T-cell (primary cell): ENCODE data around the gene APCDD1L. TPM values are rescaled to one million over a fixed set of nuclear protein-coding genes. Genes with fewer than 3 reads are reported as not detected.

Experiments used
- ATAC-seq, 4 experiments: fragments of 200-7000 bp in 3 of 4; fragments of 150-1000 bp in 1 of 4; cut with Tn5 transposase; replicated peaks in 1 of 4; 1 replicate in 3 of 4; 2 replicates in 1 of 4; pipeline ENCODE4 v1.10.0; 2021; ENCODE audit warnings: moderate library complexity in 3 of 4, mild to moderate bottlenecking in 2 of 4, moderate number of reproducible peaks in 1 of 4
- CTCF ChIA-PET, 2 donors: fragments of 300-600 bp; sonication (Branson Sonifier 250); formaldehyde crosslinking; loops; one replicate each; lab custom pipeline; 2022; ENCODE audit warnings: antibody characterized with exemption in 2 of 2; lab: Charles Lee
- POLR2A ChIA-PET, 2 donors: fragments of 300-600 bp; sonication (Branson Sonifier 250); formaldehyde crosslinking; loops; one replicate each; lab custom pipeline; 2022; ENCODE audit warnings: antibody characterized with exemption in 2 of 2; lab: Charles Lee
- DNase-seq, 35 experiments: peaks; one replicate each; pipeline versions ENCODE4 v3.0.0 to v3.0.0-alpha.2; 2013 to 2023
- H3K27ac ChIP-seq: one replicate; pipeline ENCODE4 v1.5.1; 2013; ENCODE audit warnings: low read length
- H3K27me3 ChIP-seq, 2 experiments: replicated peaks in 1 of 2; 1 replicate in 1 of 2; 2 replicates in 1 of 2; pipeline versions ENCODE4 v1.6.1 to v1.7.0; 2013; ENCODE audit warnings: low read length in 1 of 2, mixed read lengths in 1 of 2; ENCODE audit not compliant: control insufficient read depth in 2 of 2, insufficient read depth in 2 of 2; ENCODE audit errors: extremely low read depth in 1 of 2
- H3K36me3 ChIP-seq, 2 donors: 1 replicate in 1 of 2; 2 replicates in 1 of 2; pipeline versions ENCODE4 v1.6.1 to v1.7.0; 2013; ENCODE audit warnings: low read length in 1 of 2; ENCODE audit not compliant: control insufficient read depth in 2 of 2, insufficient read depth in 1 of 2; ENCODE audit errors: extremely low read depth in 1 of 2
- H3K4me1 ChIP-seq, 2 experiments: 1 replicate in 1 of 2; 2 replicates in 1 of 2; pipeline versions ENCODE4 v1.6.1 to v1.7.0; 2013; ENCODE audit warnings: low read length in 2 of 2, mixed read lengths in 1 of 2; ENCODE audit not compliant: insufficient read depth in 2 of 2, control insufficient read depth in 1 of 2; ENCODE audit errors: extremely low read depth in 1 of 2
- H3K4me3 ChIP-seq, 2 donors: 1 replicate in 1 of 2; 2 replicates in 1 of 2; pipeline versions ENCODE4 v1.5.1 to v1.7.0; 2013; ENCODE audit warnings: mild to moderate bottlenecking in 2 of 2, low read length in 1 of 2, moderate library complexity in 1 of 2; ENCODE audit not compliant: control insufficient read depth in 1 of 2; ENCODE audit errors: extremely low read depth in 1 of 2
- H3K9me3 ChIP-seq: 2 replicates; pipeline ENCODE4 v1.7.0; 2013
- H3K27ac Mint-ChIP-seq, 2 donors: one replicate each; pipeline ENCODE4 v1.8.0; 2020 to 2021; ENCODE audit warnings: mild to moderate bottlenecking in 2 of 2, mixed read lengths in 2 of 2
- H3K27me3 Mint-ChIP-seq, 2 donors: one replicate each; pipeline ENCODE4 v1.8.0; 2021 to 2022; ENCODE audit warnings: mixed read lengths in 2 of 2
- H3K36me3 Mint-ChIP-seq: one replicate; pipeline ENCODE4 v1.8.0; 2021; ENCODE audit warnings: mixed read lengths
- H3K4me1 Mint-ChIP-seq, 3 donors: one replicate each; pipeline ENCODE4 v1.8.0; 2020 to 2022; ENCODE audit warnings: mixed read lengths in 3 of 3, mild to moderate bottlenecking in 1 of 3
- H3K4me3 Mint-ChIP-seq, 3 donors: one replicate each; pipeline ENCODE4 v1.8.0; 2020 to 2022; ENCODE audit warnings: mild to moderate bottlenecking in 3 of 3, mixed read lengths in 3 of 3, moderate library complexity in 3 of 3
- H3K9me3 Mint-ChIP-seq, 3 donors: one replicate each; pipeline ENCODE4 v1.8.0; 2020 to 2022; ENCODE audit warnings: mixed read lengths in 3 of 3
- WGBS: methylation state at CpG from one replicate; pipeline ENCODE4 v1.1.5; 2013; ENCODE audit warnings: missing lambda C conversion rate; ENCODE audit not compliant: insufficient coverage; 5-methylcytosine and 5-hydroxymethylcytosine counted together
- total RNA-seq, 35 experiments: library from RNA in 6 of 35; stranded (reverse) in 6 of 35; fragments of 120-200 nt in 1 of 35; gene quantifications; one replicate each; pipeline versions ENCODE4 v1.2.1 to v1.2.4 and lab custom pipeline; 2013 to 2026

Gene APCDD1L
- total RNA-seq, 5 donors from 2014 or later (not counting 1 experiment from before 2014, with no cell fraction given) = not detected

DNA sequence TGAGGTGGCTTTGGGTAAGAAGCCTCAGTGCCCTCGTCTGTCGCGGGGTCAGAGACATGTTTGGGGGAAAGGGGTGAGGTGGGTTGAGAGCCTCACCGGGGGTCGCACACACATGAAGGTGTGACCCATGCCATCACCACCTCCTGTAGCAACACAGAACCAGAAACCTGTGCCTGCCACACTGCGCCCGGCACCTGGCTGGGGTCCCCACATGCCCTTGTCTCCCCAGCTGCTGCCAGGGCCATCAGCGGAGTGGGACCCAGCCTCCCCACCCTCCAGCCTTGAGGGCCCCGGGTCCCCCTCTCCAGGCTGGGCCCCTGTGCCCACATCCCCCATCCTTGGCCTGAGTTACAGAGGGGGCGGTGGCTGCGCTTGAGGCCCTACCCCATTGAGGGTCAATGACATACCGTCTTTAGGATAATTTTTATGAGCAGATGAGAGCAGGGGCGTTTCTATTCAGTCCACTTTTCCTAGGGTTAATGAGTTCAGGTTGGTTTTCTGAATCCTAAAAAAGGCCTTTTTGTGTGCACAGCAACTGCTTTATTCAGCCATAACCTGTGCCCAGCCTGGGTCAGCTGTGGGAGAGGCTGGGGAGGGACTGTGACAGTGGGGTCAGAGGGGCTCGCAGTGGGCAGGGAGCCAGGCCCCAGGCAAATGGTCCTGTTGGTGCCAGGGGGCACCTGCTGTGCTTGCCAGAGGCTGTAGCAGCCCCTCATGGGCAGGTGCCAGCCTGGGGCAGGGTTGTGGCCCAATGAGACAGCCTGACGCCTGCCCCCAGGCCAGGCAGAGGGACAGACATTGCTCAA lies 19.4 kb downstream of the APCDD1L start:
- Mint-ChIP-seq H3K36me3 (no peaks in the 10 kb centered on the region), H3K4me3 (no peak overlapping the region), H3K27ac (no peak overlapping the region), H3K27me3 (peaks cover 0 to 2% of the 10 kb centered on the region in 2 donors), H3K9me3 (no peaks in the 10 kb centered on the region), H3K4me1 (no peaks in the 10 kb centered on the region)
- ATAC-seq (no peak), DNase-seq (no peak)
- H3K9me3 ChIP-seq = no peaks in the 10 kb centered on the region
- H3K27ac ChIP-seq = no peak overlapping the region
- no peaks in the 10 kb centered on the region for H3K36me3 ChIP-seq
- peaks cover 0 to 15% of the 10 kb centered on the region in 2 experiments for H3K27me3 ChIP-seq
- ChIA-PET CTCF (no interaction called here), POLR2A (no interaction called here)
- H3K4me3 ChIP-seq = no peak overlapping the region
- 100% methylated on average over 5 of the region's 15 CpGs for WGBS
- H3K4me1 ChIP-seq = no peaks in the 10 kb centered on the region

DNA sequence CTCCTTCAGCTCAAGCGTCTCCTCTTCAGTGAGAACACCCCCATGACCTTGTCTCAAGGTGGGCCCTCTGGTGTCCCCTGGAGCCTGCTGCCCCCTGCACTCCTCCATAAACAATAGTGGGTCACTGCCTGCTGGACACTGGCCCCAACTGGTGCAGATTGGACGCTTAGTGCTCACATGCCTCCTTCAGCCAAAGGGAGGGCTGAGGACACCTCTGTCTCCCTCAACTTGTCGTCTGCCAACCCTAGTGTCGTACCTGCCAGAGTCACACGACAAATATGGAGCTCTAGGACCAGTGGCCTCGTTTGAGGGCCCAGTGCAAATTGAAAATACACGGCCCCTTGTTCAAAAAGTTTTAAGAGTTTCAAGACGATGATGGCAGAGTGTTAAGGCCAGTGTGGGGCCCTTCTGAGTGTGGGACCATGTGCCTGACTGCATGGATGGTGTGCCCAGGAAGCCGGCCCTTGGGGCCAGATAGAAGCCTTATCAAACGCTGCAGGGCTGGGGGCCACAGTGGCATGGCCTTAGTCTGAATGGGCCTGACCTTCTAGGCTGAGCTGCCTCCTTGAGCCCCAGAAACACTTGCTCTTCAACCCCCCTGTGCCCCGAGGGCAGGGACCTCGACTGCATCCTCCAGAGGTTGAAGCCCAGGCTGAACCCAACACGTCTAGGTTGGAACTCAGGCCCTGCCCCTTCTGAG lies 20.1 kb downstream of the APCDD1L start:
- peaks cover 0 to 2% of the 10 kb centered on the region in 2 donors for H3K27me3 Mint-ChIP-seq
- Histone ChIP-seq H3K9me3 (no peaks in the 10 kb centered on the region), H3K36me3 (no peaks in the 10 kb centered on the region), H3K4me1 (no peaks in the 10 kb centered on the region), H3K27me3 (peaks cover 0 to 15% of the 10 kb centered on the region in 2 experiments), H3K27ac (no peak overlapping the region), H3K4me3 (no peak overlapping the region)
- no peaks in the 10 kb centered on the region for H3K4me1 Mint-ChIP-seq
- 74% methylated on average over 10 of the region's 13 CpGs for WGBS
- no peaks in the 10 kb centered on the region for H3K36me3 Mint-ChIP-seq
- POLR2A ChIA-PET = no interaction called here
- no peak overlapping the region for H3K4me3 Mint-ChIP-seq
- ATAC-seq = no peak
- DNase-seq = no peak
- no peak overlapping the region for H3K27ac Mint-ChIP-seq
- CTCF ChIA-PET = no interaction called here
- no peaks in the 10 kb centered on the region for H3K9me3 Mint-ChIP-seq

DNA sequence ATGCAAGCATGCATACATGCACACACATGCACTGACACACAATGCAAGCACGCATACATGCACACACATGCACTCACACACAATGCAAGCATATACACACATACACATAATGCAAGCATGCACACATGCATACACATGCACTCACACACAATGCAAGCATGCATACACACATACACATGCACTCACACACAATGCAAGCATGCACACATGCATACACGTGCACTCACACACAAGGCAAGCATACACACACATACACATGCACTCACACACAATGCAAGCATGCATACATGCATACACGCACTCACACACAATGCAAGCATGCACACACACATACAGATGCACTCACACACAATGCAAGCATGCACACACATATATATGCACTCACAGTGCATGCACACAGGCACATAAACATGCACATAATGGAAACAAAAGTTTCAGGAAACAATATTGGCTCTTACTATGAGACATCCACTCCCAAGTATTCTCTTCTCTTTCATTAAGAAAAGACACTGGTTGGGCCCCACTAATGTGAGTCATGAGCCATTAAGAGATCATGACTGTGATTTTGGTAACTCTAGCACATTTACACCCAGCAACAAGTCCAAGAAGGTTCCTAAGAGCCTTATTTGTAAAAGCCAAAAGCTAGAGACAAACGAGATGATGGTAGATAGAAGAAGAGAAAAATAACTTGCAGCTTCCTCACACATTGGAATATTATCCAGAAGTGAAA lies 22.2 kb downstream of the APCDD1L start:
- Mint-ChIP-seq H3K4me3 (no peak overlapping the region), H3K36me3 (no peaks in the 10 kb centered on the region), H3K9me3 (peaks cover 0 to 7% (median 0%) of the 10 kb centered on the region in 3 donors), H3K4me1 (no peaks in the 10 kb centered on the region), H3K27me3 (peaks cover 2 to 4% of the 10 kb centered on the region in 2 donors), H3K27ac (no peak overlapping the region)
- Histone ChIP-seq H3K4me1 (no peaks in the 10 kb centered on the region), H3K36me3 (no peaks in the 10 kb centered on the region), H3K27me3 (peaks cover 0 to 9% of the 10 kb centered on the region in 2 experiments), H3K27ac (no peak overlapping the region), H3K9me3 (no peaks in the 10 kb centered on the region), H3K4me3 (no peak overlapping the region)
- no peak for ATAC-seq
- WGBS = 78% methylated on average over 3 of the region's 4 CpGs
- ChIA-PET CTCF (no interaction called here), POLR2A (no interaction called here)
- DNase-seq = no peak

DNA sequence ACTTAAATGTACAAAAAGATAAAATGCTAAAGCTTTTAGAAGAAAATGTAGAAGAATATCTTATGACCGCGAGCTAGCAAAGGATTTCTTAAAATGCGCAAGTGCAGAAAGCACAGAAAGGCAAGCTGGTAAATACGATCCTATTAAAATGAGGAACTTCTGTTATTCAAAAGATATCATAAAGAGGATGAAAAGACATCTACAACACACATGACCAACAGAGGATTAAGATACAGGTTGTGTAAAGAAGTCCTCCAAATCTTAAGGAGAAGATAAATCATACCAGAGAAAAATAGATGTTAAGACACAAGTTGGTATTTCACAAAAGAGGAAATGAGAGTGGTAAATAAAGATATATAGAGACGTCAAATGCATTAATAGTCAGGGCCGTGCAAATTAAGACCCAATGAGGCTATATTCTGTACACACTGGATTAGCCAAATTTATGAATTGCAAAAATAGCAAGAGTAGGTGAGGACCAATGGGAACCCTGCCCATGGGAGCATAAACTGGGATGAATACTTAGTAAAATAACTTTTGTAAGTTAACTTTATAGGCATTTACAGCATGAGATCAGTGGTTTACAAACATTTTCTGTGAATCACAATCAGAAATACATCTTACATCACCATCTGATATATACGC lies 23.0 kb downstream of the APCDD1L start:
- POLR2A ChIA-PET = no interaction called here
- 86% methylated on average over 2 of the region's 7 CpGs for WGBS
- no peaks in the 10 kb centered on the region for H3K9me3 ChIP-seq
- CTCF ChIA-PET = no interaction called here
- Mint-ChIP-seq H3K27me3 (peaks cover 2 to 4% of the 10 kb centered on the region in 2 donors), H3K4me1 (no peaks in the 10 kb centered on the region), H3K4me3 (no peak overlapping the region), H3K9me3 (peaks cover 0 to 10% (median 0%) of the 10 kb centered on the region in 3 donors), H3K36me3 (no peaks in the 10 kb centered on the region), H3K27ac (no peak overlapping the region)
- DNase-seq = no peak
- ATAC-seq = no peak
- no peaks in the 10 kb centered on the region for H3K36me3 ChIP-seq
- no peak overlapping the region for H3K27ac ChIP-seq
- H3K4me1 ChIP-seq = no peaks in the 10 kb centered on the region
- no peak overlapping the region for H3K4me3 ChIP-seq
- peaks cover 0 to 9% of the 10 kb centered on the region in 2 experiments for H3K27me3 ChIP-seq

DNA sequence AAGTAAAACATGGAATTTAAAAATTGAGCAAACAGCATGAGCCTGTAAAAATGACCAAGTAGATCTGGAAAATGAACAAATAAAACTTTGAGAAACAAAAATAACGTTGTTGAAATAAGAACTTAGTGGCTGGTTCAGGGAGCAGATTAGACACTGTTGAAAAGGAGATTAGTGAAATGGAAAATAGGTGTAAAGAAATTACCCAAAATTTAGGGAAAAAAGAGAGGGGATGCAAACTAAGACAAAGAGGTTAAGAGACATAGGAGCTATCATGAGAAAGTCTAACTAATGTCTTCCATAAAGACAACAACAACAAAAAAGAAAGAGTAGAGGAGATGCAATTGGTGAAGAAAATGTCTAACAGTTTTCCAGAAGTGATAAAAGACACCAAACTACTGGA lies 29.0 kb downstream of the APCDD1L start:
- Mint-ChIP-seq H3K36me3 (peaks cover 10% of the 10 kb centered on the region), H3K4me3 (no peak overlapping the region), H3K27ac (no peak overlapping the region), H3K27me3 (peaks cover 13 to 16% of the 10 kb centered on the region in 2 donors), H3K9me3 (peaks cover 14 to 22% (median 14%) of the 10 kb centered on the region in 3 donors), H3K4me1 (peaks cover 4 to 8% (median 7%) of the 10 kb centered on the region in 3 donors)
- no peak for ATAC-seq
- Histone ChIP-seq H3K27ac (no peak overlapping the region), H3K9me3 (peaks cover 6% of the 10 kb centered on the region), H3K36me3 (no peaks in the 10 kb centered on the region), H3K4me3 (no peak overlapping the region), H3K4me1 (no peaks in the 10 kb centered on the region), H3K27me3 (peaks cover 0 to 24% of the 10 kb centered on the region in 2 experiments)
- ChIA-PET CTCF (no interaction called here), POLR2A (no interaction called here)
- WGBS = no CpG with 5 or more reads among the region's 1 CpG
- DNase-seq = no peak

DNA sequence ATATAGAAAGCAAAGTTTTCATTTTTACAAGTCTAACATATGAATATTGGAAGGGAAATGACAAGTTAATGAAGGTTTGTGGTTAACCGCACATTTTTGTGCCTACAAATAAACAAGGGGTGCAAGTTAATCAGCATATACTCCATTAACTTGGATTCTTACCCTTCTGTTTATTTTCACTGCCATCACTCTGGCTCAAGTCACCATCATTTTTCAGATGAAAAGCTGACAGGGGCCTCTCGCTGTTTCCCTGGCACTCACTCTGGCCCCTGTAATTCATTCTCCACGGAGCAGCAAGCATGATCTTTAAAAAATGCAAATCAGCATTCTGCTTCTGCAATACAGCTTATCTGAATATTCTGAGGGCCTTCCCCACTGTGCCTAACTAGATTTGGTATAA lies 29.8 kb downstream of the APCDD1L start:
- POLR2A ChIA-PET = no interaction called here
- no peak overlapping the region for H3K4me3 Mint-ChIP-seq
- WGBS = 100% methylated on average over 2 of the region's 3 CpGs
- CTCF ChIA-PET = no interaction called here
- H3K27ac ChIP-seq = no peak overlapping the region
- H3K4me3 ChIP-seq = no peak overlapping the region
- peaks cover 4 to 8% (median 7%) of the 10 kb centered on the region in 3 donors for H3K4me1 Mint-ChIP-seq
- H3K36me3 Mint-ChIP-seq = peaks cover 10% of the 10 kb centered on the region
- H3K4me1 ChIP-seq = no peaks in the 10 kb centered on the region
- no peak overlapping the region for H3K27ac Mint-ChIP-seq
- peaks cover 6% of the 10 kb centered on the region for H3K9me3 ChIP-seq
- peaks cover 14 to 22% (median 14%) of the 10 kb centered on the region in 3 donors for H3K9me3 Mint-ChIP-seq
- ATAC-seq (no peak), DNase-seq (no peak)
- peaks cover 13 to 17% of the 10 kb centered on the region in 2 donors for H3K27me3 Mint-ChIP-seq
- no peaks in the 10 kb centered on the region for H3K36me3 ChIP-seq
- H3K27me3 ChIP-seq = peaks cover 0 to 25% of the 10 kb centered on the region in 2 experiments
